T follicular helper cell (primary cell): ENCODE data around the gene RAP1A.

ENCODE experiments used
- DNase-seq: peaks from one replicate; pipeline ENCODE4 v3.0.0-alpha.2; 2020; ENCODE audit warnings: low read depth
- total RNA-seq, 2 experiments: gene quantifications; one replicate each; lab custom pipeline; 2026; lab: John Stamatoyannopoulos, UW

The RAP1A gene
- 58.9 to 65.7 reads per million in 2 experiments for total RNA-seq

DNA sequence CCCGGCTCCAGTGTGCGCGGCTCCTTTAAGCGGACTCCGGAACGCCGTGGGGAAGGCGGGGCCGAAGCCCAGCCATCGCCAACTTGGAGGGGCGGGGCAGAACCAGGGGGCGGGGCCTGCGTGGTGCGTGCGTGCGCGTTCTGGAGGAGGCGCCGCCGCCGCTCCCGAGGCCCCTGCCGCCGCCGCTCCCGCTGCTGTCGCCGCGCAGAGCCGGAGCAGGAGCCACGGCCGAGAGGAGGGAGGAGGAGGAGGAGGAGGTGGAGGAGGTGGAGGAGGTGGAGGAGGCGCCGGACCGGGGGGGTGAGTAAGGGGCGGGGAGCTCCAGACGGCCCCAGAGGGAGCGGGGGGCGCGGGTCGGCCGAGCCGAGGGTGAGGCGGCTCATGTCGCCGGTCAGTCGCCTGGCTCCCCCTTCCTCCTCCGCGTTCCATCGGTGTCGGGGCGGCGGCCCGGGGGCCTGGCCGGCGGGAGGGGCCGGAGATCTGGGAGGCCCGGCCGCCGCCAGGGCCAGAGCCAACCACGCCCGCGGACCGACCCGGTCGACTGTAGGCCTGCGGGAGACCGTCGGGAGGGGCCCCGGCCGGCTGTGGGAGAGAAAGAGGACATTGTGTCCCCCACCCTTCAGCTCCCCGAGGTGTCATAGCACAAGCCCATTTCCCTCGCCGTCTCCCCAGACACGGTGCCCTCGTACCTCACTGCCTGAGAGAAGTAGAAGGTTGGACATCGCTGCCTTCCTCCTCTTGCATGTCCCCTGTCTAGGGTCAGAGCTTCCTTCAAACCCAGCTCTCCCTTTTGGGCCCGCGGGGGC lies at the start of gene RAP1A:
RAP1A (plus strand) TSS at position 155 of the 806 bp plus-strand sequence. CDS start 71,572 bp downstream, outside the sequence.
- DNase-seq = peak; percentile 94

DNA sequence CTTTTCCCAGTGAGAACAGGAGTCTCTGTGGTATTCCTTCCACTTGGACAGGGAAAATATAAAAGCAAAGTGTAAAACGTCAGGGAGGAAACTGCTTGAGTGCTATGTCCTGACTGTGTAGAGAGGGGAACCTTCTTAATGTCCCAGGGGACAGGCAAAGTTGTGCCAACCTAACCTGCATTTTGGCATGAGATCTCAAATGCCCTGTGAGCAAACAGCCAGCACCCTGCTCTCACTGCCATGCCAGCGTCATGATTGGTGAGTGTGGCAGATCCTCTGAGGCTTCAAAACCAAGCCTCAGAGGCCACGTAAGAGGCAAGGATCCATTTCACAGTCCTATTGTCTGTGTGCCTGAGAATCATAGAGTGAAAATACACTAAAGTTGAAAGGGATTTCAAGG lies 49.7 kb upstream of the RAP1A start:
- no peak for DNase-seq

DNA sequence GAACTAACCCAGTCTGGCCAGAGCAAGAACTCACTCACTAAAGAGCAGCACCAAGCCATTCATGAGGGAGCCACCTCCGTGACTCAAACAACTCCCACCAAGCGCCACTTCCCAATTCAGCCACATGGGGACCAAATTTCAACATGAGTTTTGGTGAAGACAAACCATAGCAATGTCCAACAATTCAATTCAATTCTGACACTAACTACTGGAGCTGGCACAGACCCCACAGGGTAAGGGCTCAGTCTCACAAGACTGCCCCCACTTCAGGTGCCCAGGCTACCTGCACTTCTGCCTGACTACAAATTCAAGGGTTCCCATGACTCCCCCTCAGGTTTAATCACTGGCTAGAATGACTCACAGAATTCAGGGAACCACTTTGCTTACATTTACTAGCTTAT lies 48.8 kb upstream of the RAP1A start:
- peak; percentile 3 for DNase-seq

DNA sequence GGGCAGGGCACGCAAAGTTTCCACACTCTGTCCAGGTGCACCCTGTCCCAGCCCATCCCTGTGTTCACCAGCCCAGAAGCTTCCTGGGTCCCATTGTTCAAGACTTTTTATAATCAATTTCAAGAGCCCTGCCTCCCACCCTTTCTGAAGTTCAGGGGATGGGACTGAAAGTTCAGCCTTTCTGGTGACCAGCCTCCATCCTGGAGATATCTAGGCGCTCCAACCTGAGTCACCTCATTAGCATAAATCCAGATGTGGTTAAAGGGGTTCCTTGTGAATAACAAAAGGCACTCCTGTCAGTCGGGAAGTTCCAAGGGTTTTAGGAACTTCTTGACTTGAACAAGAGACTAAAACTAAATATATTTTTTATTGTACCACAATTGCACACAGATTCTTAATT lies 48.4 kb upstream of the RAP1A start:
- no peak for DNase-seq

DNA sequence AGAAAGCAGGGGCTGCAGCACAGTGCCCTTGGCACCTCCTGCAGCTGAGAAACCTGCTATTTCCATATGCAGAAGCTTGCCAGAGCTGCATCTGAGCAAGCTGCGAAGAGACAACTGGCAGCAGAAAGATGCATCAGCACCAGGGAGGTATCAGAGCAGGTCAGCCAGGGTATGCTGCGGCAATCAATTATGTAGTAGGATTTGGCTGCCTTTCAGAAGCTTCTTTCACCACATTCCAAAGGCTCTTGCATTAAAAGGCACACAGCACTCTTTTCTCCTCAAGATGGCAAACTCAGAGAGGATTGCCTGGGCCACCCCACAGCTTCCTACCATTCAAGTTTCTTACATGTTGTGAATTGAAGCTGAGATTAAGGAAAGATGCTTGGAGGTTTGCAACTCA lies 47.6 kb upstream of the RAP1A start:
- no peak for DNase-seq

DNA sequence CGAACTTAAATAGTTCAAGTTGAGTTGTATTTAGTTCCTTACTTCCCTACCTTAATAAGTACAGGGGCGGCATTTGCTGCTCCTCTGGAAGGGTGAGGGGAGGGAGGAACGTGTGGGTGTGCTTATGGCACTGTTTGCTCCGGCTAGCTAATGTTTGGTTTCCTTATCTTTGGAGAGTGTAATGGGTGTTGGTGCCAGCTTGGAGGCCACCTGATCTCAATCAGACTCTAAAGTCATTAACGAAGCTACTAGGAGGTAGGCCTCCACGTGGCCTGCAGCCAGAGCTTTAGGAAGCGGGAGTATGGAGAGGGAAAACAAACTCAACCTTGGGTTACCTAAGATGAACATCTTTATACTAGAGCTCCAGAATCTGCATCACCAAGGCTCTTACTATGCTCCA lies 43.0 kb upstream of the RAP1A start:
- DNase-seq = no peak

DNA sequence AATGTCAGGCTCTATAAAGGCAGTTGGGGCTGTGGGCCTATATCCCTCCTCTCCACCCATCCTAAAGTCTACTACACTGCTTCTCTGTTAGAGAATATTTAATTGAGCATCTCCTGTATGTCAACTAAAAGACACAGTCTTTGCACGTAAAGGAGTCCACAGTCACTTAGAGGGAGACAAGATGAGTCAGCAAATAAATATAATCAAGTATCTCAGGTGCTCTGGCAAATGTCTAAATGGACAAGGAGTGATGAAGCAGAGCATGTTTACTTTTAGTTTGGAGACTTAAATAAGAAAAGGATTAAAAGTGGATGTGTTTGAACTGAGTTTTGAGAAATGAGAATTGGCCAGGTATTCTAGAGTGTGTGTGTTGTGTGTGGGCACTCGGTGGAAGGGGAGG lies 41.8 kb upstream of the RAP1A start:
- DNase-seq = no peak

DNA sequence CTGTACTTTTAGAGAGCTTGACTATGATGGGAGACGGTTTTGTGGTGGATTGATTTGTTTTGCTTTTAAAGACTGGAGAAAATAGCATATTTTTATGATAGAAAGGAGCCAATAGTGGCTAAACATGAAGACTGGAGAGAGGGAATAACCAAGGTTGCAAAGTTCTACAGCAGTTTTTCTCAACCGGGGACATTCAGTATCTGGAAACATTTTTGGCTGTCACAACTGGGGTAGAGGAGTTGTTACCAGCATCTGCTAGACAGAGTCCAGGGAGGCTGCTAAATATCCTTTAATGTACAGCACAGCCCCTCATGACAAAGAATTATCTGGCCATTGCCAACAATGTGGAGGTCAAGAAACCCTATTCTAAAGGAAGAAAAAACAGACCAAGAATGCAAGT lies 38.4 kb upstream of the RAP1A start:
- DNase-seq = no peak

DNA sequence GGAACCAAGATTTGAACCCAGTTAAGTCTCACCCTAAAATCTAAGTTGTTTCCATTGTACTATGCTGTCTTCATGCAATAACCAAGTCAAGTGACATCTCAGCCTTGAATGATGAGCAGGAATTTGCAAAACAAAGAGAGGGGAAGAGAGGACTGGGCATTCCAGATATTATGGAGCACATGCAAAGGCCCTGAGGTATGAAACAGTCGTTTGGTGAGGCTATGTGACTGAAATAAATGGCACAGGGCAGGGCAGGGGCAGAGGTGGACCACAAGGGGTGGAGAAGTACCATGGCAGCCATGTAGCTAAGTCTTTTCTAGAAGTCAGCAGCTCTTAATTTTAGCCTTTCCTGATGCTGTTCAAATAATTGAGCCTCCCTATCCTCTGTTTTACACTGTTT lies 37.6 kb upstream of the RAP1A start:
- DNase-seq = no peak

DNA sequence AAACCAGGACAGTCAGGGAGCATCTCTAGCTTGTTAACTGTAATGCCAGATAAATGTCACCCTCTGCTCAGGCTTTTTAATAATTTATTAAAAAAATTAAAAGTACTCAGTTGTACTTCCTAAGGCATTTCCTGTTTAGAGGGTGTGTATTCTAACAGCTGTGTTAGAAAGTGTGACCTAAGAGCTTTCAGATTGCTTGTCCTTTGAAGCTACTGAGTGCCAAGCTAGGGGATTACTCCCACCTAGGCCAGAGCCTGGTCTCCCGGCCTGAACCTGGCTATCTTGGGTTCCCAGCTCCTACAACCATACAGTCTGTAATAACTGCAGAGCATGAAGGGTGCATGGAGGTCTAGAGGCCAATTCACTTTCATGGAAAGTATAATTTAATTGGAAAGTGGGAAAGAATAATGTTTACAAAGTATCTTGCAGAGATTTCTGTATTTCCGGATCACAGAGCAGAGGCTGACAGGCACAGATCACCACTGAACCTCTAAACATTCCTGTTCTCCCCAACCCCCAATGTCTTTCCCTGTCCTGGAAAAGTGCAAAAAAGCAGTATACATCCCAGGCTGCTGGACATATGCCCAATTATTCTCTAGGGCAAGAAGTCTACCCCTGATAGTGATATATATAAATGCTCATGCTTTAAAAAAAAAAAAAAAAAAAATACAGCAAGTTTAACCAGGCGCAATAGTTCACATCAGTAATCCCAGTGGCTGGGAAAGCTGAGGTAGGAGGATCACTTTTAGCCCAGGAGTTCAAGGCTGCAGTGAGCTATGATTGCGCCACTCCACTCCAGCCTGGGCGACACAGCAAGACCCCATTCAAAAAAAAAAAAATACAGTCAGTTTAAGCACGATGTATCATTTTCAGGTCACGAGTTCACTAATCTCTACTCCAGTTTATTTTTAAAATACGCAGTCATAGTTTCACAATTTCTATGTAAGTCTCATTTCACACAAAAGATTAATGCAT lies 36.7 kb upstream of the RAP1A start:
- DNase-seq = no peak

DNA sequence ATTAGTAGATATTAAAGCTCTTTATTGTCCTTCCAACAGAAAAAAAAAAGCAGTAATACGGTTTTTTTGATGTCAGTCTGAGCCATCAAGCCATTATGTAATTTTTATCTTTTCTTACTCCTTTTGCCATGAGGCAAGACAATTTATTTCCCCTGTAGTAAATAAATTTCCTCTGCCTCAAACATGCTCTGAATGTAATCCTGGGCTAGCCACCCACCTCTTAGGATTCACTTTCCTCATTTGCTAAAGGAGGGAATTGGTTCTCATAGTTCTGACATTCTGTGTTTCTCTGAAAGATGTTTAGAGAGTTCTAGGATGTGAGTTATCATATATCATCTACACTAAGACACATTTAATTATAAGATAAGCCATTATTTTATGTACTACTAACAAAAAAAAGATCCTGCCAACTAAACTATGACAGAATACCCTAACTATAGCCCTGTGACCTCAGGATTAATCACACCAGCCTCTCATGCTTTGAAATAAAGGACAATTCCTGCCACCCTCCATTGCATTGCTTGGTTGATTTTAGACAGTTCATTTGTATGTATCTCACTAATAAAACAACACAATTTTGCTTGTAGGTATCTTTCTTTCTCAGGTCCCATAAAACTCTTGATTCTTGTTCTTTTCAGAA lies 34.0 kb upstream of the RAP1A start:
- no peak for DNase-seq

DNA sequence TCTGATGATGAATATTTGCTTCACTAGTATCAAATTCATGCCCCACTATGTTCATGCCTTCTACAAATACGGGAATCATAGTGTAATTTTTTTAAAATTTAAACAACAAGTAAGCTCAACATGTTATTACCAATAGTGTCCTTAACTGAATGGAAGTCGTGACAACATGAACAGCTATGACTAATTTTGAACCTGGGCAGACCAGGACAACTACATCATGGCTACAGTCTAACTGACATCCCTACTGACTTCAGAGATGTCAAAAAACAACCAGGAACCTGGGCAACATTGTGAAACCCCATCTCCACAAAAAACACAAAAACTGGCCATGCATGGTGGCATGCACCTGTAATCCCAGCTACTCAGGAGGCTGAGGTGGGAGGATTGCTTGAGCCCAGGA lies 33.5 kb upstream of the RAP1A start:
- no peak for DNase-seq

DNA sequence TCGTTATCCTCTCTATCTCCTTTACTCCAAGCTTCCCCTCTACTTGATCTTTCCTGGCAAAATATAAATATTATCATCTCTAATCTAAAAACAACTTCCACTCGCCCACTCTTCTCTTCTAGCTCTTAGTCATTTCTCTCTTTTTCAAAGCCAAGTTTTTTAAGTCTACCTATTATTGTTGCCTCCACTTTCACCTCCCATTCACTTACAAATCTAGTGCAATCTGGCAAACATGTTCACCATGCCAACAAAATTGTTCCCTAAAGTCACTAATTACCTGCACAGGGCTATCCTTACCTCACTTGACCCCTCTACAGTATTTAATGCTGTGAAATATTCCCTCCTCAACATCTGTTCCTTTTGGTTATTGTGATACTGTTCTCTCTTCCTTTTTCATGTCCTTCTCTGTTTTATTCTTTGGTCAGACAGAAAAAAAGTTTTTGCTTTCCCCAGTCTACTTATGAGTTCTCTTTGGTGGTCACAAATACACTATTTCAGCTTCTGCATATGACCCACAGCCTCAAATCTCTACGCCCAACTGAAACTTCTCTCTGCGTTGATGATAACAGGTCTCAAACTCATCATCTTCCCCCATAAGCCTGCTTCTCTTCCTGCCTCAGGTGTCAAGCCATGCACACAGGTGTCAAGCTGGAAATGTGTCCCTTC lies 31.9 kb upstream of the RAP1A start:
- no peak for DNase-seq

DNA sequence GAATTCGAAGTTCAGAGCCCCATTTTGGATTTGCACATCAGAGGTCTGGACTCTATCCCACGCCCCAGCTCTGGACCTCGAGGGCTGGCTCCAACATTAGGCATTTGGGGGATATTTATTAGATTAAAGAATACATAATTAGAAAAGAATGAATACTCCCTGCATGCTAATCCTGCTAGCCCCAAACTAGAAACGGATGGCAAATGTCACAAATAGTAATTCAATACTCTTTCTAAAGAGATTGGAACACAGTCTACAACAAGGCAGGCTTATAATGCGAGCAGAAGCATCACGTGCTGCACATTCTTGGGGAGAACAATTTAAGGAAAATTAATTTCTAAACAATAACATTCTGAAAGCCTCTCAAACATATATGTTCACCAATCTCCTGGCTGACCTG lies 27.7 kb upstream of the RAP1A start:
- no peak for DNase-seq

DNA sequence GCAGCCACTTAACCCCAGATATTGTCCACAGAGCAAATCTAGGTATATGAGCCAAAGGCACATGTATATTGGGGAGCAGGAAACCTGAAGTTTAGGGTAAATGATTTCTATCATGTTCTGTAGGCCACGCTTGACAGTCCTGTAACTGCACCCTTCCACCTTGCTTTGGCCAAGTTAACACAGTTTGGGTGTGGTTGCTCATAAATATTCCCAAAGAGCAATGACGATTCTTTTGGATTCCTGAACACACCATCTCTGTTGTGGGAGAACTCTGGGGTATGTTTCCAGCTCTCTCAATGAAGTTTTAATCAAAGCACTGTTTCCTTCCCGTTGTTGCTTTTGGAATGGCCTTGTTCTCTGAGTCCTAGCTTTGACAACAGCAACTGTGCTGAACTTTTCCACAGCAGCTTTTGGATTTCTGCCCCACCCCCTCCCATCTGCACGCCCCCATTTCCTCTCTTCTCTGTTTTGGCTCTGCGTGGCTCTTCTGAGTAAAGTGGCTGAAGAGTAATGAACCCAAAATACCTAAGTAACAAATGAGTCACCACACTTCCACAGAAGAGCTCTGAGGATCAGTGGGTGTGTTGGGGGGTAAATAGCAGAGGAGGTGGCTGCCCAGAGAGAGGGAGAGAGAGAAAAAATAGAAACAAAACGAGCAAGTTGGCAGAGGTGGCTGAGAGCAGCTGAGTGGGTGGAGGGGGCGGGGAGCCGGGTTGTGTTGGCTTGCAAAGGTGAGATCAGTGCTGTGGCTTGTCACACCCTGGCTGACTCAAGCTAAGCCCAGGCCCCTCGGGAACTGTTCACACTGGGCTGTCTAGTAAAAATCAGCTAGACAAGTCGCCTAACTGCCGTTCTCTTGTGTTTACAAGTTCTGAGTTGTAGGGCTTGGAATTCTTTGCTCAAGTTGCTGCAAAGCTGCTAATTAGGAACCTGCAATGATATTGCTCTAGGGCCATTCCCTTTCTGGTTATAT lies 26.9 kb upstream of the RAP1A start:
- peak; percentile 72 for DNase-seq

DNA sequence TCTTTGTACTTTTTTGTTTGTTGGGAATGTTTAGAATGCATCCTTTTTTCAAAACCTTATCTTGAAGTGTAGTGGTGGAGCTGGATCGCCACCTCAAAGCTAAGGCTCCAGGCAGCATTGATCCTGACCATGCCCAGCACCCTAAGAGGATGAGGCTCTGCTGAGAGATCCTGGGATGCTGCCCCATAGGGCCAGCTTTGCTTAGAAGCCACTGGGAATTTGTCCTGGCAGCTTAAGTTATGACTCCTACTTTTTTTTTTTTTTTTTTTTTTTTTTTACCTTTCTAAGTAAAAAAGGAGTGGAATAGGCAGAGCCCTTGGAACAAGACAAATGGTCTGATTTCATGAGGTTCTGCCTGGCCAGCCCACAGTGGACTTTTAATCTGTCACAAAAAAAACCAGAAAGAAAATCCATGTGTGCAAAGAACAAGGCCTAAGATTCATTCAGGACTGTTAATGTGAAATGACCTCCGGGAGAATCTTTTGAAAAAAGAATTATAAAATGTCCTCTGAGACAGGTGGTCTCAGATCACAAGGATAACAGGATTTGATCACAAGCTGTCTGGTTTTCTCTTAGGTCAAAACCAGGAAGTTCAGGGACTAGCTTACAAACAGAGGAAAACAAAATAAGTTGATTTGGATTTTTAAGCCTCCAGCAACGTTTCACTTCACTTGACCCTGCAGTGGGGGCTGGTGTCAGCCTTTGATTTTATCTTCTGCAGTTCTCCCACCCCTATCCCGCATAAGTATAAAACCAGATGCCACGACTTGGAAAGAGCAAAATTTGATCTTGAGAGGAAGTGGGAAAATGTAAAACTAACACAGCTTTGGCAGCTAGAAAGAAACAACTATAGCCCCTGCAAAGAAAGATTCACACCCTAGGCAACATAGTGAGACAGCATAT lies 25.9 kb upstream of the RAP1A start:
- DNase-seq = no peak

DNA sequence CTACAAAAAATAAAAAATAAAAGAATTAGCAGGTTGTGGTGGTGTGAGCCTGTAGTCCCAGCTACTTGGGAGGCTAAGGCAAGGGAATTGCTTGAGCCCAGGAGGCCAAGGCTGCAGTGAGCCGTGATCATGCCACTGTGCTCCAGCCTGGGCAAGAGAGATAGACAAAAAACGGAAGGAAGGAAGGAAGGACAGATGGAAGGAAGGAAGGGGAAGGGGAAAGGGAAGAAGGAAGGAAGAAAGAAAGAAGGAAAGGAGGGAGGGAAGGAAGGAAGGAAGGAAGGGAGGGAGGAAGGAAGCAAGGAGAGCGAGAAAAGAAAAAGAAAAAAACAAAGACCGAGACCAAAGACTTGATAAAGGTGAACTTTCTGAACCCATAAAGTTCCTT lies 25.3 kb upstream of the RAP1A start:
- no peak for DNase-seq

DNA sequence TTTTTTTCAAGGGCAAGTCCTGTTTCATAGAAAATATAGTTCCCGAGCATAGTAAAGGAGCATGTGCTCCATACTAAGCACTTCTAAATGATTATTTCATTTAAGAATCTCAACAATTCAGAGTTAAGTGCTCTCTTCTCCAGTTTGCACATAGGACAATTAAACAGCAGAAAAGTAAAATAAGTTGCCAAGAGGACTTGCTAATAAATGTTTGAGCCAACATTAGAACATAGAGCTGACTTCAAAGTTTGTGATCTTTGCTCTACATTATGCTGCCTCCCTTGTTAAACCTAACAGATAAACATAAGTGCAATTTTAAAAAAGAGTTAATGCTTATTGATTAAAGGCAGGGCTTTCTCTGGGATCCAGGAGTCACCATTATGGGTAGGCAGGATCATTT lies 23.8 kb upstream of the RAP1A start:
- no peak for DNase-seq

DNA sequence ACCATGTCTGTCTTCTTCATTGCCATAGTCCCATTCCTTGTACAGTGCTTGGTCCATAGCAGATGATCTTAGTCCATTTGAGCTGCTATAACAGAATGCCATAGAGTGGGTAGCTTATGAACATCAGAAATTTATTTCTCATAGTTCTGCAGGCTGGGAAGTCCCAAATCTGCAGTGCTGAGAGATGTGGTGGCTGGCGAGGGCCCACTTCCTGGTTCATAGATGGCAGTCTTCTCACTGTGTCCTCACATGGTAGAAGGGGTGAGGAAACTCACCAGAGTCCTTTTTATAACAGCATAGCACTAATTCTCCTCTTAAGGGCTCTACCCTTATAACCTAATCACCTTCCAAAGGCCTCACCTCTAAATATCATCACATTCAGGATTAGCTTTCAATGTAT lies 23.1 kb upstream of the RAP1A start:
- peak; percentile 43 for DNase-seq

DNA sequence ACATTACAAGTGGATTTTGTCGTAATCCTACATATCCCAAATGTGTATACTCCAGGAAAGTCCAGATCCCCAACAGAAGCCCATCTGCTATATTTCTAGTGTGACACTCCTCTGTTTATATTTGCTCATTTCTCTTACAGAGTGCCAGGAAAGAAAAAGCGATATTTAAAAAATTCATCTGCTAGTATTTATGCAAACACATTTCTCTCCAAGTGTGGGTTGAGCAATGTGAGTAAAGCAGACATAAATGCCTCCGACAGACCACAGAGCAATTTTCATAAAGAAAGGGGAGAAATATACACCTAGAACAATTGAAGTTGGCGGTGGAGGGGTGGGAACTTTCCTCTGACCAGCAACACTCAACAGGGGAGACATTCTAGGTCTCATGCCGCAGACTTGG lies 22.2 kb upstream of the RAP1A start:
- no peak for DNase-seq
